SK-N-SH treated with all-trans-retinoic acid at 6 μM for 48 hours (cell line): Measurements from ENCODE around the gene PTPRG.

Experiments used
- ARNTL ChIP-seq: fragments of 450-650 bp; formaldehyde crosslinking; IDR thresholded peaks from 2 replicates; pipeline ENCODE4 v1.5.0; 2020; ENCODE audit warnings: low read depth, mild to moderate bottlenecking, moderate library complexity, borderline replicate concordance
- ISL1 ChIP-seq: fragments of 250-450 bp; sonication (Bioruptor Pico); IDR thresholded peaks from 2 replicates; pipeline ENCODE4 v2.1.2; 2022; ENCODE audit warnings: mild to moderate bottlenecking, moderate library complexity
- PPARA ChIP-seq: fragments of 250-450 bp; sonication (Bioruptor Pico); IDR thresholded peaks from 2 replicates; pipeline ENCODE4 v1.5.0; 2020; ENCODE audit warnings: mild to moderate bottlenecking, borderline replicate concordance
- ZFP3 ChIP-seq: fragments of 250-450 bp; sonication (Bioruptor Pico); IDR thresholded peaks from 2 replicates; pipeline ENCODE4 v1.5.0; 2020; ENCODE audit warnings: mild to moderate bottlenecking, moderate library complexity
- TF ChIP-seq, protein P1 (sequence below): fragments of 250-450 bp; sonication (Bioruptor Pico); IDR thresholded peaks from 2 replicates; pipeline ENCODE4 v1.5.1; 2021; ENCODE audit warnings: mild to moderate bottlenecking, moderate library complexity
- TF ChIP-seq, protein P2 (sequence below): fragments of 250-450 bp; sonication (Bioruptor Pico); IDR thresholded peaks from 2 replicates; pipeline ENCODE4 v1.8.0; 2020; ENCODE audit warnings: mild to moderate bottlenecking, moderate library complexity, borderline replicate concordance

DNA sequence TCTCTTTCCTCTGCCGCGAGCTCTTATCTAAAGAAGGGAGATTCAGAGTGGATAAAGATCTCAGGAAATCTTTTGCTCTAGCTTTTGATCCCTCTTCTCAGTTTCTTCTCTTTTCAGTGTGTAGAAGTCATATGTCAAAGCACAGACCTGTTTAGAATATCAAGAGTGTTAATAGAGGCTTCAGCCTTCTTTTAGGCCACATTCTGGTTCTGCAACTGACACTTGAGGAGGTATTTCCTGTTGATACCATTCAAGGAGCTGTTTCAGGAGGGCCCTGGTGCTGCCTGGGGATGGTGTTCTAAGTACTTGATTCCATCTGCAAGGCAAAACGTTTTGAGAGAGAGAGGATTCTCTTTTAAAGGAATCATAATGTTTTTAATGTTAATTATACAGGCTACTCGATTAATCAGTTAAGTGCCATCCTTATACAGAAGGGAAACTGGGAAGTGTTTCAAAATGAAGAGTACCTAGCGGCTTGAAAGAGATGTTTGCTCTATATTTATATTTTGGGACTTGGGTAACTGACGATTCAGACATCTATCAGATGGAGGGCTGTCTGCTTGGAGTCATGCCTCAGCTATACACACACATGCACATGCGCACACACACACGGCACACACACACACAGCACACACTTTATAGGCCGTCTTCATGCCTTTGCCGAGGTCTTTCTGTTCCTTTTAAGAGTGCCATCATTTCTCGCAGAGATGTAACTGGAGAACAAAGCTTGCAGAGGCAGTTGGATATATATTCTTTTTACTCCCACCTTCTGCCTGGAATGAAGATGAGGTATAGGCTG, 313.9 kb downstream of the PTPRG start:
- TF ChIP-seq, protein P1, sequence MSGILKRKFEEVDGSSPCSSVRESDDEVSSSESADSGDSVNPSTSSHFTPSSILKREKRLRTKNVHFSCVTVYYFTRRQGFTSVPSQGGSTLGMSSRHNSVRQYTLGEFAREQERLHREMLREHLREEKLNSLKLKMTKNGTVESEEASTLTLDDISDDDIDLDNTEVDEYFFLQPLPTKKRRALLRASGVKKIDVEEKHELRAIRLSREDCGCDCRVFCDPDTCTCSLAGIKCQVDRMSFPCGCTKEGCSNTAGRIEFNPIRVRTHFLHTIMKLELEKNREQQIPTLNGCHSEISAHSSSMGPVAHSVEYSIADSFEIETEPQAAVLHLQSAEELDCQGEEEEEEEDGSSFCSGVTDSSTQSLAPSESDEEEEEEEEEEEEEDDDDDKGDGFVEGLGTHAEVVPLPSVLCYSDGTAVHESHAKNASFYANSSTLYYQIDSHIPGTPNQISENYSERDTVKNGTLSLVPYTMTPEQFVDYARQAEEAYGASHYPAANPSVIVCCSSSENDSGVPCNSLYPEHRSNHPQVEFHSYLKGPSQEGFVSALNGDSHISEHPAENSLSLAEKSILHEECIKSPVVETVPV (CRISPR knock-in tag), result no peak
- TF ChIP-seq, protein P2, sequence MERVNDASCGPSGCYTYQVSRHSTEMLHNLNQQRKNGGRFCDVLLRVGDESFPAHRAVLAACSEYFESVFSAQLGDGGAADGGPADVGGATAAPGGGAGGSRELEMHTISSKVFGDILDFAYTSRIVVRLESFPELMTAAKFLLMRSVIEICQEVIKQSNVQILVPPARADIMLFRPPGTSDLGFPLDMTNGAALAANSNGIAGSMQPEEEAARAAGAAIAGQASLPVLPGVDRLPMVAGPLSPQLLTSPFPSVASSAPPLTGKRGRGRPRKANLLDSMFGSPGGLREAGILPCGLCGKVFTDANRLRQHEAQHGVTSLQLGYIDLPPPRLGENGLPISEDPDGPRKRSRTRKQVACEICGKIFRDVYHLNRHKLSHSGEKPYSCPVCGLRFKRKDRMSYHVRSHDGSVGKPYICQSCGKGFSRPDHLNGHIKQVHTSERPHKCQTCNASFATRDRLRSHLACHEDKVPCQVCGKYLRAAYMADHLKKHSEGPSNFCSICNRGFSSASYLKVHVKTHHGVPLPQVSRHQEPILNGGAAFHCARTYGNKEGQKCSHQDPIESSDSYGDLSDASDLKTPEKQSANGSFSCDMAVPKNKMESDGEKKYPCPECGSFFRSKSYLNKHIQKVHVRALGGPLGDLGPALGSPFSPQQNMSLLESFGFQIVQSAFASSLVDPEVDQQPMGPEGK (CRISPR knock-in tag), result no peak
- TF ChIP-seq ARNTL (CRISPR knock-in tag) (no peak), ZFP3 (CRISPR knock-in tag) (no peak), PPARA (CRISPR knock-in tag) (no peak), ISL1 (CRISPR knock-in tag) (no peak)
